PC-3 (cell line): ENCODE data around the gene THOC3. TPM values are rescaled to one million over a fixed set of nuclear protein-coding genes. Genes with fewer than 3 reads are reported as not detected.
A peak's percentile ranks its signal among the peaks of the same experiment; 100 is the strongest.
"Not testable (repeated sequence)": the region's sequence is repeated elsewhere in the genome, so short reads cannot be mapped to it uniquely, and the experiment has no call there.

Source experiments
- ATAC-seq: fragments of 200-7000 bp; cut with Tn5 transposase; 2 replicates; pipeline ENCODE4 v1.9.1; 2020; ENCODE audit warnings: mild to moderate bottlenecking, moderate library complexity
- BruUV-seq: library from RNA; stranded (reverse); fragments of 400-500 nt; replicated peaks from 2 replicates; lab custom pipeline; 2021; lab: Mats Ljungman, UMichigan
- CTCF ChIA-PET: fragments of 300-600 bp; sonication (Branson Sonifier 250); formaldehyde crosslinking; loops from one replicate; lab custom pipeline; 2022; ENCODE audit warnings: antibody characterized with exemption; lab: Charles Lee
- POLR2A ChIA-PET: fragments of 300-600 bp; sonication (Branson Sonifier 250); formaldehyde crosslinking; loops from one replicate; lab custom pipeline; 2022; ENCODE audit warnings: antibody characterized with exemption; ENCODE audit not compliant: unreplicated experiment; lab: Charles Lee
- DNase-seq: peaks from one replicate; pipeline ENCODE4 v3.0.0-alpha.2; 2015
- H2AFZ ChIP-seq: fragments of 300-600 bp; sonication (generic); 2 replicates; pipeline ENCODE4 v1.6.0; 2016; ENCODE audit warnings: antibody characterized with exemption, low read length
- H3F3A ChIP-seq: fragments of 300-600 bp; sonication (generic); one replicate; pipeline ENCODE4 v1.6.0; 2017; ENCODE audit warnings: antibody characterized with exemption, low read length, control low read depth, mild to moderate bottlenecking; ENCODE audit not compliant: unreplicated experiment
- H3K27ac ChIP-seq: fragments of 300-600 bp; sonication (generic); 2 replicates; pipeline ENCODE4 v1.5.1; 2016; ENCODE audit warnings: mild to moderate bottlenecking, low read length
- H3K27me3 ChIP-seq: fragments of 300-600 bp; sonication (generic); 2 replicates; pipeline ENCODE4 v1.6.1; 2016; ENCODE audit warnings: low read length, mixed read lengths
- H3K36me3 ChIP-seq: fragments of 300-600 bp; sonication (generic); 2 replicates; pipeline ENCODE4 v1.6.1; 2016; ENCODE audit warnings: low read depth, mixed run types, low read length, mixed read lengths
- H3K4me1 ChIP-seq: fragments of 300-600 bp; sonication (generic); 2 replicates; pipeline ENCODE4 v1.5.1; 2016; ENCODE audit warnings: low read length; ENCODE audit not compliant: insufficient read depth
- H3K4me2 ChIP-seq: fragments of 300-600 bp; sonication (generic); 2 replicates; pipeline ENCODE4 v1.6.0; 2016; ENCODE audit warnings: low read length
- H3K4me3 ChIP-seq: fragments of 300-600 bp; sonication (generic); 2 replicates; pipeline ENCODE4 v1.5.1; 2016; ENCODE audit warnings: mild to moderate bottlenecking, low read length, mixed read lengths
- H3K79me2 ChIP-seq: fragments of 300-600 bp; sonication (generic); 2 replicates; pipeline ENCODE4 v1.6.1; 2017; ENCODE audit warnings: low read length, mixed read lengths
- H3K9ac ChIP-seq: fragments of 300-600 bp; sonication (generic); 2 replicates; pipeline ENCODE4 v1.6.0; 2016; ENCODE audit warnings: mild to moderate bottlenecking, low read length
- H3K9me2 ChIP-seq: fragments of 300-600 bp; sonication (generic); replicated peaks from 2 replicates; pipeline ENCODE4 v1.6.1; 2016; ENCODE audit warnings: mixed run types, low read length, mixed read lengths
- H3K9me3 ChIP-seq: fragments of 300-600 bp; sonication (generic); 2 replicates; pipeline ENCODE4 v1.6.1; 2016; ENCODE audit warnings: low read length, mixed read lengths
- H4K20me1 ChIP-seq: fragments of 300-600 bp; sonication (generic); 2 replicates; pipeline ENCODE4 v1.6.1; 2016; ENCODE audit warnings: low read length, mixed read lengths
- intact Hi-C: fragments of 100-400 bp; cut with micrococcal nuclease; formaldehyde crosslinking; loops from 2 replicates; pipeline ENCODE4 v1.9.0; 2023
- total RNA-seq: library from RNA; depleted of rRNA; stranded (reverse); fragments of >200 nt; gene quantifications from 2 replicates; pipeline ENCODE4 v1.2.3, GENCODE V29; 2014

THOC3 gene
- total RNA-seq, 1 experiment from 2014 or later, result 241 TPM

DNA sequence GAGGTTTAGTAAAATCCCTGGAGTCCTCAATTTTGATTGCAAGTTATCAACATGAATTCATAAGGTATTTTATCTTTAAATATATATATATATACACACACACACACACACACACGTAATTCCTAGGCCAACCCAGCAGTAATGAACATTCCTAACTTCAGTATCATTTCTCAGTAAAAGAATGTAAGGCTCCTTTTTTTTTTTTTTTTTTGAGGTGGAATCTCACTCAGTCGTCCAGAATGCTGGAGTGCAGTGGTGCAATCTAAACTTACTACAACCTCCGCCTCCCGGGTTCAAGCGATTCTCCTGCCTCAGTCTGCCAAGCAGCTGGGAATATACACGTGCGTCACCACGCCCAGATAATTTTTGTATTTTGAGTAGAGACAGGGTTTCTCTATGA lies 5.8 kb downstream of the THOC3 start:
- H2AFZ ChIP-seq, H3K27ac ChIP-seq, H3K4me1 ChIP-seq, H3K36me3 ChIP-seq, POLR2A ChIA-PET, CTCF ChIA-PET, H3K79me2 ChIP-seq, H3K9ac ChIP-seq, H4K20me1 ChIP-seq, ATAC-seq, H3K9me3 ChIP-seq, H3K27me3 ChIP-seq, H3K4me2 ChIP-seq, intact Hi-C loops, DNase-seq, H3K4me3 ChIP-seq, H3K9me2 ChIP-seq, BruUV-seq, H3F3A ChIP-seq: not testable (repeated sequence)

DNA sequence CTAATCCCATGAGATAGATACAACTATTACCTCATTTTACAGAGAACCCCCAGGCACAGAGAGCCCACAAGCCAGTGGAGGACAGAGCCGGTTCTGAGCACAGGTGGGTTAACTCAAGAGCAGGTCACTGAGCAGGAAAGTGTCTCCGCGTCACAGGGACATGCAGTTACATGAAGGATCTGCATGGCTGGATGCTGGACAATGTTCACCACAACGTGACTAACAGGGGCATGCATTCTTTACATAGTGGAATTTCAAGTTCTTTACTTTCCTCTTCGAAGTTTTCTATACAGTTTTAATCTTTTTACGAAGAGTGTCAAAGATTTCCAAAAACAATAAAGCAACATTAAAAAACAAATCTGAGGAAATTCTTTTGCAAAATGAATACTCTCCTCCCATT lies 7.9 kb downstream of the THOC3 start:
- H2AFZ ChIP-seq, intact Hi-C loops, H3K27ac ChIP-seq, CTCF ChIA-PET, H3K4me3 ChIP-seq, ATAC-seq, H4K20me1 ChIP-seq, H3K4me2 ChIP-seq, H3F3A ChIP-seq, BruUV-seq, H3K9ac ChIP-seq, H3K4me1 ChIP-seq, POLR2A ChIA-PET, H3K27me3 ChIP-seq, H3K79me2 ChIP-seq, DNase-seq, H3K36me3 ChIP-seq, H3K9me3 ChIP-seq, H3K9me2 ChIP-seq: not testable (repeated sequence)

DNA sequence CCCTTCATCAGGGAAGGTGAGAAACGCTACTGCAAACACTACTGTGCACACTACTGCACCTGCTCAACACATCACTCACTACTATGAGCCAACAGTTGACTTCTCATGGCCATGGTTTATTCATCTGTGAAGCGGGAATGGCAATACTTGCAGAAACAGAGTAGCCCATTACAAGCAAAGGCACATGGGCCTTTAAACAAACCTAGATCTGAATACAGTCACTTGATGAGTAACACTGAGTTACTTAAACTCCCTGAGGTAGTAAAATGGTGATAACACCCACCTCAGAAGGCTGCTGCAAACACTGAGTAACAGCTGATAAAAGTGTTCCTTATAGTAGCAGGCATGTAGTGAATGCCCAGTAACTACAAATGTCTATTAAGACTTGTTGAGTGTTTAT lies 9.6 kb downstream of the THOC3 start:
- H3K4me2 ChIP-seq, H2AFZ ChIP-seq, H4K20me1 ChIP-seq, H3K9ac ChIP-seq, H3K9me2 ChIP-seq, H3F3A ChIP-seq, H3K9me3 ChIP-seq, BruUV-seq, H3K79me2 ChIP-seq, intact Hi-C loops, POLR2A ChIA-PET, H3K27me3 ChIP-seq, CTCF ChIA-PET, H3K4me1 ChIP-seq, H3K27ac ChIP-seq, H3K36me3 ChIP-seq, H3K4me3 ChIP-seq: not testable (repeated sequence)
- ATAC-seq (peak; percentile 91), DNase-seq (peak; percentile 36)

DNA sequence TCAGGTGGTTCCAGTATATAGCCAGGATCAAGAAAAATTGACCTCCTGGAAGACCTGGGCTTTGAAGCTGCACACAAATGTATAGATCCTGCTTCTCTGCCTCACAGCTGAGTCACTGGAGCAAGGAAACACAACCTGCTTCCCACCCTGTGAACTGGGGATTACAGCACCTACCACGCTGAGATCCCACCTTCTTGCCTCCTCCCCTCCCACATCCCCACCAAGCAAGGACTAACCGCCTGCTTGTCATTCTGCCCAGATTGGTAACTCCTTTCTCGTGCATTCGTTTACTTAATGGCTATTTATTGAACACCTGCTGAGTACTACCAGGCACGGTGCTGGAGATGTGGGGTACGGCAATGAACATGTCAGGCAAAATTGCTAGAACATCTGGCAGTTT lies 14.0 kb downstream of the THOC3 start:
- H4K20me1 ChIP-seq, intact Hi-C loops, H3K4me1 ChIP-seq, BruUV-seq, ATAC-seq, H3K27ac ChIP-seq, H3K4me2 ChIP-seq, H3K36me3 ChIP-seq, DNase-seq, H3K79me2 ChIP-seq, H3K9ac ChIP-seq, H3K4me3 ChIP-seq, H2AFZ ChIP-seq, H3K9me2 ChIP-seq, H3K9me3 ChIP-seq, POLR2A ChIA-PET, H3K27me3 ChIP-seq, H3F3A ChIP-seq, CTCF ChIA-PET: not testable (repeated sequence)

DNA sequence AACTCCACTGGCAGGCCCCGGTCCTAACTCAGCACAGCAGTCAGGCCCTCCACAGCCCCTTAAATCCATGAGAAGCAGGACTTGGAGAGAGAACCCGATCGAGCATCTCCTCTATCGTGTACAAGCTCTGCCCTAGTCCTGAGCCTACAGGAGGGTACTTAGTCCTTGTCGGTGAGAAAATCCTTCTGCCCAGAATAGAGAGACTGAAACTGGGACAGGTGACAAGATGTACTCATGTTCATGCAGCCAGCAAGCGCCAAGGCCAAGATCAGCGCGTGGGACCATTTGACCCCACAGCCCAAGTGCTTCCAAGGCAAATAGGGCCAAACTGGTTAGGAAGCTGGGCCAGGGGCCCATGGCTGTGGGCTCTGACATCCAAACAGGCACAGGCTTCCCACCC lies 15.3 kb downstream of the THOC3 start:
- ATAC-seq, BruUV-seq: not testable (repeated sequence)

DNA sequence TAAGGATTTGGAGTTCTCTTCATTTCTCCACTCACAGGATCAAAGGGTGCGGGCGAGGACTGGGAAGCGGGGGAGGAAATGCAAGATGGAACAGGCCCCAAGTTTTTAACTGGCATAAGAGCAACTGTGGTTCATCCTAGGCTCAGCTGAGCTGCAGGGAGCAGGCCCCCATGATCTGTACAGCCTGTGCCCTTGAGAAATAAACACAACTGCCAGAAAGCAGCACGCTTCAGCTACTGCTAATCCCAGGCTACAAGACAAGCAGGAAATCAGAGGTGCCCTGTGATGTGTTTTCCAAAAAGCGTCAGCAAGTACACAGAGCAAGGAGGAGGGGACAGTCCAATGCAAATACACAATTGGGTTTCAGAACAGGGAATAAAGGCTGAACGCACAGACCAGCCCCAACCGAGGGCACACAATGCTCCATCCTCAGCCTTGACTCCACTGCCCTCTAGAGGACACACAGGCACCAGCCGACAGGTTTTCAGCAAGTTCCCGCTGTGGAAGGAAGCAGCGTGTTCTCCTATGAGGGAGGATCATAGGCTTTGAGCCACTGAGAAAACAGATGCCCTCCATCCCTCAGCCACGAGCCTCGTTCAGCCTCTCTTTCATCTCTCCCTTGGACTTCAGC lies 16.7 kb downstream of the THOC3 start:
- H3K27me3 ChIP-seq, DNase-seq, H3F3A ChIP-seq, H3K9ac ChIP-seq, H3K9me2 ChIP-seq, H3K27ac ChIP-seq, intact Hi-C loops, BruUV-seq, H4K20me1 ChIP-seq, H3K4me2 ChIP-seq, H3K4me1 ChIP-seq, H3K36me3 ChIP-seq, POLR2A ChIA-PET, H3K4me3 ChIP-seq, H3K79me2 ChIP-seq, H3K9me3 ChIP-seq, CTCF ChIA-PET, H2AFZ ChIP-seq: not testable (repeated sequence)
- ATAC-seq, result peak; percentile 97

More for the DNA sequence above, 15.3 kb downstream of the THOC3 start:
- H3F3A ChIP-seq, CTCF ChIA-PET, H4K20me1 ChIP-seq, intact Hi-C loops, H3K9me2 ChIP-seq, H3K9ac ChIP-seq, H3K4me2 ChIP-seq, H3K9me3 ChIP-seq, H3K4me1 ChIP-seq, POLR2A ChIA-PET, H3K27ac ChIP-seq, H3K79me2 ChIP-seq, DNase-seq, H3K27me3 ChIP-seq, H2AFZ ChIP-seq, H3K36me3 ChIP-seq, H3K4me3 ChIP-seq: not testable (repeated sequence)
